Smooth muscle cell (in vitro differentiated cells): ENCODE measurements around the gene ADCY10. TPM values are rescaled to one million over a fixed set of nuclear protein-coding genes. Genes with fewer than 3 reads are reported as not detected.

Experiments used
- DNase-seq: peaks from one replicate; lab custom pipeline; 2025; ENCODE audit not compliant: unreplicated experiment; lab: John Stamatoyannopoulos, UW
- H2AFZ ChIP-seq: fragments of 200-600 bp; sonication (generic); 2 replicates; pipeline ENCODE4 v1.6.0; 2016; ENCODE audit warnings: antibody characterized with exemption, low read depth, mild to moderate bottlenecking
- H3F3A ChIP-seq: fragments of 200-600 bp; sonication (generic); 2 replicates; pipeline ENCODE4 v1.6.0; 2017; ENCODE audit warnings: antibody characterized with exemption, low read depth
- H3K27ac ChIP-seq: fragments of 200-600 bp; sonication (generic); 2 replicates; pipeline ENCODE4 v1.5.1; 2016; ENCODE audit warnings: low read depth, mild to moderate bottlenecking
- H3K27me3 ChIP-seq: fragments of 200-600 bp; sonication (generic); 2 replicates; pipeline ENCODE4 v1.6.1; 2016; ENCODE audit warnings: low read depth, mild to moderate bottlenecking
- H3K36me3 ChIP-seq: fragments of 200-600 bp; sonication (generic); 2 replicates; pipeline ENCODE4 v1.5.1; 2016; ENCODE audit warnings: low read depth
- H3K4me1 ChIP-seq: fragments of 200-600 bp; sonication (generic); 2 replicates; pipeline ENCODE4 v1.5.1; 2016; ENCODE audit warnings: low read depth
- H3K4me2 ChIP-seq: fragments of 200-600 bp; sonication (generic); 2 replicates; pipeline ENCODE4 v1.6.0; 2016; ENCODE audit warnings: mild to moderate bottlenecking
- H3K4me3 ChIP-seq: fragments of 200-600 bp; sonication (generic); 2 replicates; pipeline ENCODE4 v1.5.1; 2016; ENCODE audit warnings: mild to moderate bottlenecking
- H3K79me2 ChIP-seq: fragments of 200-600 bp; sonication (generic); 2 replicates; pipeline ENCODE4 v1.6.0; 2016; ENCODE audit warnings: low read depth, mild to moderate bottlenecking
- H3K9ac ChIP-seq: fragments of 200-600 bp; sonication (generic); 2 replicates; pipeline ENCODE4 v1.6.0; 2016; ENCODE audit warnings: low read depth
- H3K9me3 ChIP-seq: fragments of 200-600 bp; sonication (generic); replicated peaks from 2 replicates; pipeline ENCODE4 v1.5.1; 2016; ENCODE audit warnings: low read depth
- H4K20me1 ChIP-seq: fragments of 200-600 bp; sonication (generic); 2 replicates; pipeline ENCODE4 v1.6.0; 2016; ENCODE audit warnings: low read depth
- WGBS: methylation state at CpG from one replicate; pipeline ENCODE4 v1.1.7; 2016; ENCODE audit warnings: low lambda C conversion rate; 5-methylcytosine and 5-hydroxymethylcytosine counted together
- polyA plus RNA-seq: library from polyadenylated mRNA; unstranded; fragments of >200 nt; fragmentation: Nextera tagmentation; extraction: Ambion mirVana; gene quantifications from 2 replicates; pipeline ENCODE4 v1.2.1, GENCODE V29; 2016
- total RNA-seq: library from RNA; depleted of rRNA; stranded (reverse); fragments of >200 nt; gene quantifications from 2 replicates; pipeline ENCODE4 v1.2.3, GENCODE V29; 2014
- TF ChIP-seq, protein P1 (sequence below): fragments of 200-600 bp; sonication (generic); IDR thresholded peaks from 2 replicates; pipeline ENCODE4 v1.5.1; 2017; ENCODE audit warnings: borderline replicate concordance, mild to moderate bottlenecking, antibody characterized with exemption; ENCODE audit not compliant: insufficient read depth, poor library complexity, severe bottlenecking

Gene ADCY10
- total and polyA plus RNA-seq, 2 experiments from 2014 or later = not detected

DNA sequence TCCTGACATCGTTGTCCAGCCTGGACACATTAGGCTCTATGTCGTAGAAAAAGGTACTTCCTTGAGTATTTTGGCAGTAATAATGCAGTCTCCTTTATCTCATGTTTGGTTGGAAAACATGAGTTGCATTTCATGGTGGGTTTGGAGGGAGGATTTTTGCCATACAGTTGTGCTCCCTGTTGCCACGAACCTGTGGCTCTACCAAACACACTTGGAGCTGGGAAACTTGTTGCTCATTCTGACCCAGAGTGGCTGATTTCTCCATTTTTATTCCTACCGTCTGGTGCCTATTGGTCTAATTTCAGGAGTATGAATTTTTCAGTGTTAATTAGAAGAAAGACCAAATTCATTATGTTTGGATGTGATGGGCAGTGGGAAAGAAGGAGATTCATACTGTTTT is 141.5 kb downstream of the ADCY10 start:
- H3K79me2 ChIP-seq = peaks cover 48% of the 10 kb centered on the region
- H3K27ac ChIP-seq = peak overlapping the region; percentile 97
- no peaks in the 10 kb centered on the region for H3K27me3 ChIP-seq
- no peak overlapping the region for H3K4me3 ChIP-seq
- H3K4me1 ChIP-seq = peaks cover 9% of the 10 kb centered on the region
- no peaks in the 10 kb centered on the region for H3K9me3 ChIP-seq
- H3K4me2 ChIP-seq = no peak overlapping the region
- peaks cover 9% of the 10 kb centered on the region for H3F3A ChIP-seq
- H2AFZ ChIP-seq = no peak overlapping the region
- H3K9ac ChIP-seq = no peak overlapping the region
- TF ChIP-seq, protein P1, sequence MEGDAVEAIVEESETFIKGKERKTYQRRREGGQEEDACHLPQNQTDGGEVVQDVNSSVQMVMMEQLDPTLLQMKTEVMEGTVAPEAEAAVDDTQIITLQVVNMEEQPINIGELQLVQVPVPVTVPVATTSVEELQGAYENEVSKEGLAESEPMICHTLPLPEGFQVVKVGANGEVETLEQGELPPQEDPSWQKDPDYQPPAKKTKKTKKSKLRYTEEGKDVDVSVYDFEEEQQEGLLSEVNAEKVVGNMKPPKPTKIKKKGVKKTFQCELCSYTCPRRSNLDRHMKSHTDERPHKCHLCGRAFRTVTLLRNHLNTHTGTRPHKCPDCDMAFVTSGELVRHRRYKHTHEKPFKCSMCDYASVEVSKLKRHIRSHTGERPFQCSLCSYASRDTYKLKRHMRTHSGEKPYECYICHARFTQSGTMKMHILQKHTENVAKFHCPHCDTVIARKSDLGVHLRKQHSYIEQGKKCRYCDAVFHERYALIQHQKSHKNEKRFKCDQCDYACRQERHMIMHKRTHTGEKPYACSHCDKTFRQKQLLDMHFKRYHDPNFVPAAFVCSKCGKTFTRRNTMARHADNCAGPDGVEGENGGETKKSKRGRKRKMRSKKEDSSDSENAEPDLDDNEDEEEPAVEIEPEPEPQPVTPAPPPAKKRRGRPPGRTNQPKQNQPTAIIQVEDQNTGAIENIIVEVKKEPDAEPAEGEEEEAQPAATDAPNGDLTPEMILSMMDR = no peak
- peaks cover 79% of the 10 kb centered on the region for H4K20me1 ChIP-seq
- H3K36me3 ChIP-seq = no peaks in the 10 kb centered on the region
- DNase-seq = no peak
- 98% methylated on average over 4 of the region's 4 CpGs for WGBS

DNA sequence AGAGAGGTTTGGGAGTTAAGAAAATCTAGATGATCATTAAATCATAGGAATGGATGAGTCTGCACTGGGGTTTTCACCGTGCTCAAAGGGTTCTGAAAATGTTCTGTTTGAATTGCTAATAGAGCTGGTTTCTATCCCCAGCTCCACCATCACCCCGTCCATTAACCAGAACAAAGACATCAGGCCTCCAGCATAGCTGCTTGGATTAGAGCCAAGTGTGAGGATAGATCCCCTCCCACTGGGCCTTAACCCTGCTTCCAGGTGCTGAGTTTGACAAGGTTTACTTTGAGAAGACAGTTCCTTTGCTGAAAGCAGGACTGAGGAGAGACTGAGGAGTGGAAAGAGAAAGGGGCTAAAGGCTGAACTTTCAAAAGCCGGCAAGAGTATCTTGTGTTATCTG is 143.8 kb downstream of the ADCY10 start:
- no peak overlapping the region for H3K27ac ChIP-seq
- peaks cover 66% of the 10 kb centered on the region for H3K79me2 ChIP-seq
- no peak overlapping the region for H3K4me2 ChIP-seq
- WGBS = 88% methylated on average over 3 of the region's 3 CpGs
- H3K4me1 ChIP-seq = no peaks in the 10 kb centered on the region
- no peak overlapping the region for H3K9ac ChIP-seq
- H3F3A ChIP-seq = peaks cover 4% of the 10 kb centered on the region
- peaks cover 89% of the 10 kb centered on the region for H4K20me1 ChIP-seq
- TF ChIP-seq, protein P1 = no peak
- no peak for DNase-seq
- no peaks in the 10 kb centered on the region for H3K27me3 ChIP-seq
- H2AFZ ChIP-seq = no peak overlapping the region
- H3K4me3 ChIP-seq = no peak overlapping the region
- no peaks in the 10 kb centered on the region for H3K9me3 ChIP-seq
- H3K36me3 ChIP-seq = no peaks in the 10 kb centered on the region

DNA sequence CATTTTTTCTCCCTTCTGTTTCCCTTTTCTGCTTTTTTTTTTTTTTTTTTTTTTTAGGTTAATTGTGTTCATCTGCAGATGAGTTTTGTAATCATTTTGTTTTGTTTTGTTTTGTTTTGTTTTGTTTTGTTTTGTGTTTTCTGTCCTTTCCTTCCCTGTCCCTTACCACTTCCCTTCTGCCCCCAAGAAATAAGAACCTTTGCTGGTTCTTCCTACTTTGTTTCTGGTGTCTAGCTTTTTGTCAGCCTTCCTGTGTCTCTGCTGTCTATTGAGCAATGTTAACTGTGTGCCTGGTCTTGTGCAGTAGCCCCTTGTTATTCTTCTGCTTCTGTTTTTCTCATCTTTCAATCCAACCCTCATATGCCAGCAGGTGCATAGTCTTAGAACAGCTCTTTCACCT is 146.2 kb downstream of the ADCY10 start:
- no peak for DNase-seq
- Histone ChIP-seq H2AFZ (no peak overlapping the region), H3K79me2 (peaks cover 82% of the 10 kb centered on the region)

DNA sequence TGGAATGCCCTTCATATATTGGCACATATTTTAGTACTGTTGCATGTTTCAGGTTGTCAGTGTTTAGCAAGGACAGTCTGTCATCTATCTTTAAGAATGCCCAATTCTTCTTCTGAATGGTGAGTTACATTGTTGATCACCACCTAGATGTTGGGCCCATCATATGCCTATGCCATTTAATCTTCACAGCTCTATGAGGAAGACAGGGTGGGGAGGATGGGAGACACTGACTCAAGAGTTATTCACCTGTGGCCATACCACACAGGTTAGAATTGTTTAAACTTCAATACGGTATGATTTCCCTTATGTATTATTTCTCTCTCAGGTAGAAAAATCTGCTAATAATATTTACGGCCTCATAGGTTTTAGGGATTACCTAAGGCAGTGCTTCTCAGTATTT is 147.4 kb downstream of the ADCY10 start:
- Histone ChIP-seq H3K79me2 (peaks cover 90% of the 10 kb centered on the region), H3K9ac (no peak overlapping the region), H3K4me2 (peak overlapping the region; percentile 23), H3K9me3 (no peaks in the 10 kb centered on the region), H3F3A (no peaks in the 10 kb centered on the region), H3K4me1 (peaks cover 5% of the 10 kb centered on the region), H2AFZ (no peak overlapping the region), H3K27ac (no peak overlapping the region), H3K27me3 (no peaks in the 10 kb centered on the region), H3K36me3 (no peaks in the 10 kb centered on the region), H3K4me3 (no peak overlapping the region), H4K20me1 (peaks cover 94% of the 10 kb centered on the region)
- 95% methylated on average over 2 of the region's 2 CpGs for WGBS
- no peak for DNase-seq
- TF ChIP-seq, protein P1 = no peak

More for the DNA sequence above, 146.2 kb downstream of the ADCY10 start:
- H3F3A ChIP-seq = peaks cover 3% of the 10 kb centered on the region
- peaks cover 91% of the 10 kb centered on the region for H4K20me1 ChIP-seq
- no peak overlapping the region for H3K4me2 ChIP-seq
- H3K36me3 ChIP-seq = no peaks in the 10 kb centered on the region
- TF ChIP-seq, protein P1 = no peak
- H3K4me1 ChIP-seq = no peaks in the 10 kb centered on the region
- no peak overlapping the region for H3K9ac ChIP-seq
- H3K27ac ChIP-seq = no peak overlapping the region
- no peak overlapping the region for H3K4me3 ChIP-seq
- H3K9me3 ChIP-seq = no peaks in the 10 kb centered on the region
- H3K27me3 ChIP-seq = no peaks in the 10 kb centered on the region
